ENCODE results near the gene SPPL3.

The SPPL3 gene

DNA sequence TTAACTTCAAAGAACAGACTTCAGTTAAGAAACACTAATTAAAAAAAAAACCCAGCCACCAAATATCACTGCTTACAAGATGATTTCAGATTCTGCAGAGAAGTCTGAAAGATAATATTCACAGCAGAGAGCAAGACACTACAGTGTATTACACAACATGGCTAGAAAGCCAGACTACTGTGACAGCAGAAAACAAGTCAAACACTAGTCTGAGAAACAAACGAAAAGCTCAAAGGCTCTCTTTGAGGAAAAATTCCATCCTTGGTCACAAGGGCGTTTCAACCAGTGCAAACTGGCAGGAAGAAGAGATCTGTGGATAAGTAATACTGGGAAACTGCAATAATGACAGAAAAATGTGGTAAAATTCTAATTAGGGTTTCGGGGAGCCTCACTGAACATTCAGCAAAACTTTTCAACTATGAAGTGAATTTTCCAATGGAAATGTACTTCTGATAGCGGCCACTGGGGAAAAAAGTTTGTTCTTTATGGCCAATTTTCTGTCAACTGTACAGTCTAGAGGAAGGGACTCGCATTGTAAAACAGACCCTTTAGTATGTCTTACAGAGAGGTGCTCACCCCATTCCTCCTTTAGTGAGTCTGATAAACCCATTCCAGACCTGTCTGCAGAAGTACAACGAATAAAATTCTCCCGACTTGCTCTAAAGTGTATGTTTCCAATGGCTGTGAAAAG, 128.2 kb downstream of the SPPL3 start:
- no peak for DNase-seq (ENCODE audit: low read depth)

DNA sequence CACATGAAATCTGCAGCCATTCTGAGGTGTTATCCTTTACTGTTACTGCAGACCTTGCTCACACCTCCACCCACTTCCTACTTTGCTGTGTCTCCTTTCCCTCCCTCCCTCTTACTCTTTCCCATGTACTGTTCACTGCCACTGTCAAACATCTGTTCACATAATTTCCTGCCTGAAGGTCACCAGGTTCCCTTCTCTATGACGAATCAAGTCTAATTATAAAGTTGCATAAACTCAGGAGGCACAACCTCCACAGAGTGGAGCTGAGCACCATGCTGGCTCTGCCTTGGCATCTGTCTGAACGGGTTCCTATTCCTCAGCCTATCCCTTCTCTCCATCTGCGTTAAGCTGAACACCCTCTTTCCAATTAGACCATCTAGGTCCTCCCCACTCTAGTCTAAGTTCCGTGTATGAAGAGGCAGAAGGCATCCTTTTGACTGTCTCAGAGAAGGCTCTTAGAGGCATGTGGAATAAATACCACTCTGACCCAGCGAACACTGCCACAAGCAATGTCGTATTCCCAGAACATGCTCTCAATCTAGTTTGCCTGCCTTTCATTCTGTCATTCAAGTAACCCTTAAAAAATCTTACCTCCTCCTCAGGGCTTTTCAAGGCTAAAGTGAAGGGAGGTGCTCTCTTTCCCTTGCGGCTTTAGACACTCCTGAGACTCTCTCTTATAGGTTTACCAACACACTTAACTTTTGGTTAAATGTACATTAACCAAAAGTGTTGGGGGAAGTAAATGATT, 129.8 kb downstream of the SPPL3 start:
- no peak for DNase-seq (ENCODE audit: low read depth)

DNA sequence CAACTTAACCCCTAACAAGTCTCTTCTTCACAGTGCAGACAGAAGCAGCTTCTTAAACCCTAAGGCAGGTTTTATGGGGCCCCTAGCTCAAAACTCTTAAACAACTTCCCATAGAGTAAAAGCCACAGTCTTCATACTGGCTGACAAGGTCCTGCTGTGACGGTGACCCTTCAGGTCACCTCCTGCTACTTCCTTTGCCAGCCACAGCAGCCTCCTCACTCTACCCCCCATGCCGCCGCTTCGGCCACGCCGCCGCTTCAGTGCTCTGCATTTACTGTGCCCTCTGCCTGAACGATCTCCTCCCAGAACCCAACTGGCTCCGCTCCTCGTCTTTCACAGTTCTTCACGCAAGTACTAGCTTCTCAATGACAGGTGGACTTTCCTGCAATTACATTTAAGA, 133.1 kb downstream of the SPPL3 start:
- no peak for DNase-seq (ENCODE audit: low read depth)

DNA sequence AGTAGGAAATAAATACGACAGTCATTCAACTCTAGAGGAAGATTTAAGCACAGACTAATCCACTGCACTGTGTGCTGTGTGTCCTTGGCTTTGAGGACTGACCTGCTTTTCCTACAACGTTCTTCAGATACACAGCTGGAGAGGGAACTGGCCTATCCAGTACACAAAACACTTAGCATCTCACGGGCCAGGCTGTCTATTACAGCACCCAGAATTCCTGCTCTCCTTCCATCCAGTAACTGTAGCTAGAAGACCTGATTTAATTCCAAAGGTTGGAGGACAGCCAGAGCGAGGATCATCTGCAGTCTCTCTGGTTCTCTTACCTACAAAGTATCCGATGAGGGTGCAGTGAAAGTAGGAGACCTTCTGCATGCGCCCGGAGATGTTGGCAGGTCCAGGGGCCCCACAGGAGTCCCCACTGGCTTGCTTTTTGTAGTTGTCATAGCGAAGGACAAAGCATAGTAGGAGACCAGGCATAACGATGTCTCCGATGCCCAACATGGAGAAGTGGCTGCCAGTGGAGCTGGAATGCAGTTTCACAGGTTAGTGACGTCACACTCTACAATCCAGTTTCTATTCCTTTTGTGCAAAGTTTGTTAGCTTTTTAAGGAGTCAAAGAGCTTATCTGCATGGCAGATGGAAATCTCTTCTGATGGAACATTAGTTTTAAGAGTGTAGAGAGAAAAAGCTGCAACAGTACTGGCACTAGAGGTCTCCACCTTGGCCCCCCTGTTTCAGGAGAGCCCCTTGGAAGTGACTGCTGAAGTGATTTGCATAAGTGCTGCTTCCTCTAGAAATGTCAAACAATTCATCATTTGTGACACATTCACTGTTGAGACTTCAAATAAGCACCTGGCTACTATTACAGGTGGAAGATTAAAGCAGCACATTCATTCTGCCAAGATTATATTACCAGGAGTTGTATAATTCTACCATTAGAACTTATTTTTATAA, 136.8 kb downstream of the SPPL3 start:
- no peak for DNase-seq (ENCODE audit: low read depth)

DNA sequence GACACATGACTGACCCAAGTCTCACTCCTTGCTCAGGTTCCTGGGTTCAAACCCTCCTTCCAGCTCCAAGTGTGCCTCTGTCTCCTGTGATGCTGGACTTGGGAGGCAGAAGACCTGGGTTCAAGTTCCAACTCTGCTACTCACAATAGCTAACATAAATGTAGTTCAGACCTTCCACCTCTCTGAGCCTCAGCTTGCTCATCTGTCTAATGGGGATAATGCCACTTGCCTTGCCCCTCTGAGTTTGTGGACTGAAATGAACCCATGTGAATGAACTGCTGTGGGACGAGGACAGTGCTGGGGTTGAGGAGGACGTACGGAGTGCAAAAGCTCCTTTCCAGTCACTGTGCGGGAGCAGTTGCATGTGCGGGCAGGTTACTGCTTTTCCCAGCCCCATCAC, 137.6 kb downstream of the SPPL3 start:
- no peak for DNase-seq (ENCODE audit: low read depth)

DNA sequence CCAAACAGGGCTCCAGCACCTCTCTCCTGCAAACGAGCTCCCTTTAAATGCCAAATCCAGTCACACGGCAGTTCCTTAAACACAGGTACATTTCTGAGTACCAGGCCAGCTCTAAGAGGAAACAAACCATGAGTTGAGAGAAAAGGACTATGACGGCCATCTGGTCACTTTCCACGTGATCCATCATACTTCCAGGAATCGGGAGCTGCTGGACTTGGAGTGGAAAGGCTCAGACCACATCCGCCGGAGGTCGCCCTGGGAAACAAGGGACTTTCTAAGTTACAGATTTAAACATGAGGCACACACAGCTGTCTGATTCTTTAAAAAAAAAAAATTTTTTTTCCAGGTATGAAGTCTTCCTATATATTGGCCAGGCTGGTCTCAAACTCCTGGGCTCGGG, 139.3 kb downstream of the SPPL3 start:
- DNase-seq (ENCODE audit: low read depth) = no peak

DNA sequence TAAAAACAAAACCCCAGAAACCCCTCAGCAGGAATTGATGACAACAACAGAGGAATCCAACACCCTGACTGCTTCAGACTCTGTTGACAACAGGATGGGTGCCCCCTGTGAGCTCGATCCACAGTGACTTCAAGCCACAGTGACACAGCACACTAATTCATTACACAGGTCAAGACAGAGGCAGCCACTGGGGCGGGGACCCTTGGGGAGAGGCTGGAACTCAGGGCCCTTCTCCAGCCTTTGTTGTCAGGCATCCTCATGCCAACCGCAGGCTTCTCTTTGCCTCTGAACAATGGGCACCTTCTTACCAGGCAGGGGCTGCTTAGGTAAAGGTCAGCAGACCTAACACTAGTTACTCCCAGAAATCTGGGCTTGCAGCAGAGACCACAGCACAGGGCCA, 140.9 kb downstream of the SPPL3 start:
- DNase-seq (ENCODE audit: low read depth) = no peak

DNA sequence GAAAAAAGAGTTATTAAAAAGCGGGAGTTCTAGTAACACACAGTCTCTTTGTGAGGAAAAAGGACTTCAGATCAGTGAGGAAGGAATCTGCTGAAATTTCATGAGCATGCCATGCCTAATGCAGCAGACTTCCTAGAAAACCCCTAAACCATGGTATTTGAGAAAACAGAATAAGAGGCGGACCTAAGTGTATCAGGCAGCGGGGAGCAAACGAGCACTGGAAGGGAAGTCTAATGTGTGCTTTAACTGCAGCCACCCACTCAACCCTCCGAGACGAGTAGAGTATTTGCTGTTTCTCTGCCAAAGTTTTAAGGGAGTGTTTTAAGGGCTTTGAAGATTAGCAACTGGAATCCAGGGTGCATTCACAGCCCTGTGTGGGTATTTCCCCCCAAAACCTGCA, 142.1 kb downstream of the SPPL3 start:
- no peak for DNase-seq (ENCODE audit: low read depth)

DNA sequence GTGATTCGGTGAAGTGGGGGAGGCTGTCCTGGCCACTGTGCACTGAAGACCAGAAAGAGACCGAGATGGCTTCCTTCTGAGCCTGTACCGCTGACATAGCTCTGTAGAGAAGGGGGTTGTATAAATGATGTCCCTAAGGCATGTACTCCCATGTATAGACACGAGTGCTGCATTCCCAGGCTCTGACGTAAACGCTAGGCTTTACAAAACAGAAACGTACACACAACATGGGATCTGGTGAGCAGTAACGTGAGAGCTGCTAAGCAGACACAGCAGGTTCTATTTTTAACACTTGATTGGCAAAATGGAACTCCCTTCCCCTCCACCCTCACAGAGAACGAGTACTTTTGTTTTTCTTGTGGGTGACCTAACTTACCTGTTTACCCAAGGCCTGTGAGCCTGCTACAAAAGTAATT, 142.6 kb downstream of the SPPL3 start:
- no peak for DNase-seq (ENCODE audit: low read depth)

DNA sequence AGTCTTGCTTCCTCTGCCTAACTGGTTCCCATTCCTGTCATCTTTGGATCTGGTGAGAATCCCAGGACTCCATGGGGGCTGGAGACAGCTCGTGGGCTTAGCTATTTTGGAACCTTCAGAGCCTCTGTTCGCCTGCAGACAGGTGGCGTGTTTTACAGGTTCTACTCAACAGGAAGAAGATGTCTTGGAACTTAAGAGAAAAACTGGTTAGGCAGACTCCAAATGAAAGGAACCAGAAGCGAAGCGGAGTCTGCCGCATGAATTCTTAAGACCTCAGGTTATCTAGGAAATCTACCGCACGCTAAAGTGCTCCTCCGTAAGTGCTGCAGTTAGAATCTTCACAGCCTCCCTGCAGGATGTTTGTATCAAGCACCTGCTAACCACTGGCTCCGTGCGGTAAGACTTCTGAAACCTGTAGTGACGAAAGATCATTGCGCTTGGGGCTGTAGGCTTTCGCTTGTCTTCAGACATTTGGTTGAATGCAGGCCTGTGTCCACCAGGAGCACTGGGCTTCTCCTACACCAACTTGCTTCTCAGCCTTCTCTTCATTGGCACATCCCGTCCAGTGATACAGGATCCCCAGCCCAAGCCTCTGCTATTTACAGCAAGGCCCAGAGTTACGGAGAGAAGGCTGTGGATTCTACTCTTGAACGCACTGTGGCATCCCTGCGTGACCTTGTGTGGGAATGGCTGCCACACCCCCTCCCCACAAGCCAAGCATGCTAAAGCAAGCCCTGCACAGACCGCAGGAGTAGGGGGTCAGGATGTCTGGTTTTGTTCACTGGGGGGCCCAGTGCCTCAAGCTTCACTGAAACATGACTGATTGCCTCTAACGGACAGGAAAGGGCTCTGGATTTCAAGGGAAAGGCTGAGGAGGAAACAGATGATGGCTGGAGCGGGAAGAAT, 143.6 kb downstream of the SPPL3 start:
- no peak for DNase-seq (ENCODE audit: low read depth)

DNA sequence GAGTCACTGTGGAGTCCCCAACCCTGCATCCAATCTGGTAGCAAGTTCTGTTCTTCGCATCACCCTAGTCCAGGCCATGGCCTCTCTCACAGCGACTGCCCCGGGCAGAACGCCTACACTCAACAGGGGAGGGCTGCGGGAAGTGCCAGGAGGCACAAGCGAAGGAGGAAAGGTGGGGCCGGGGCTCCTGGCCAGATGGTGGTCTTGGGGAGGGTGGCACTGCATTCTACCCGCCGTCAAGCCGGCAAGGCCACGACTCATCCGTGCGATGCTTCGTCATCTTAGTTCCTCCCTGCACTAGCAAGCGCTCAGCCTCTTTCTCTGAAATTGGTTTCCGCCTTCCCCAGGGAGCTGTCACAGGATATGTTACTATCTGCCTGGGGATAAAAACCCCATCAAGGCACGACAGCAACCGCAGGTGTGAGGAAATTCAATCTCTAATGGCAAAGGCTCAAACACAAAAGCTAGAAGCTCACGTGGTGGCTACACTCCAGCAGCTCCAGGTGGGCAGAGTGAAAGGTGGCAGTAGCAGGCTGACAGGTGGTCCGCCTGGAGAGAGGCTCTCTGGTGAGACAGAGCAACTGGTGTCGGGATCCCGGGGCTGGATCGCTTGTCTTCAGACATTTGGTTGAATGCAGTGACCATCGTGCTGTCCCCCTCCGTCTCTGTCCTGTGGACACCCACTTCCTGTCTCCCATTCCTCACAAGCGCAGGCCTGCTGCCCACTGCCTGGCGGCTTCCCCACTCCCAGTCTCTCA, 144.4 kb downstream of the SPPL3 start:
- no peak for DNase-seq (ENCODE audit: low read depth)

DNA sequence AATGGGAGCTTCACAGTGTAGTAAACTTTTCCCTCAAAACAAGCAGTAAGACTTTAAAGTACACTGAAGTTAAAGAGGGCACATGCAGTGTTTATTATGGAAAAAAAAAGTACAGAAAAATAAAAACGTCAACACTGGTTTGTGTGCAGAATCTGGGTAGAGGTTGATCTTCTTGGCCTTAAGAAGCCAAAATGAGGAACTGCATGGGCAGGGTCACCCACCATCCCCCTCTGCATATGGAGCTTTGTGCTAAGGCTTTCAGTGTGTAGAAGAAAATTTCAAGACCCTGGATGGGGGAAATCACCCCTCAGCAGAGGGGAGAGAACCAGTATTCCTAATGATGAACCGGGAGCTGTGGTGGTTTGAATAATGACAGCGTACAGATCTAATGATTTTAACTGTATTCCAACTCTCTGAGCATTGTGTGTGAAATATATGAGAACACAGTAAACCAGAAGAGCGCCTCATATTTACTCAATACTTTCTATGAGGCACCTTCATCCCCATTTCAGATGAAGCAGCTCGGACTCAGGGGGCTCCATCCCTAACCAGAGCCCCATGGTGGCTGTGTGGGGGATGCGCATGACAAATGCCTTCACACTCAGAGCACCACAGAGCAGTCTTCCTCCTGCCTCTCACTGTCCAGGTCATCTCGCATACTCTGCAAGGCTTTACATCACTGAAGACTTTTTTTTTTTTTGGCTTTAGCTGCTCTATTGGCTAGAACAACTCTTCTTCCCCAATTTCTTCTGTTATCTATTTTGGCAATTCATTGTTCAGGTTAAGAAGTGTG, 145.2 kb downstream of the SPPL3 start:
- DNase-seq (ENCODE audit: low read depth) = no peak

DNA sequence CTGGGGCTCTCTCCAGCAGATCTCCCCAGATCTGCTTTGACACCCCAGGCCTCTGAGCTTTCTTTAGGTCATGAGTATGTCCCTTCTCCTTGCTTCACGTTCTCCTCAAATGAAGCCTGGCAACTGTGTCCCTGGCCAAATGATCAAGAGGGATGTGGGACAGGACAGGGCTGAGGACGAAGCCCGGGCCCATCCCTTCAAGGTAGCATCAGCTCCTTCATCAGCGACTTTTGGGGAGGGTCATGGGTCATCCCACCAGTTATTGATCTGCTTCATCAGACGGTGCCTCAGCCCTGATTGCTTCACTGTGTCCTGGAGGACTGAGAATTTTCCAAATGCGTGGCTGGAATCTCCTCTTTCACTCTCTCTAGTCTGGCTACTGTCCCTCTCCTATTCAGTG, 146.2 kb downstream of the SPPL3 start:
- DNase-seq (ENCODE audit: low read depth) = no peak

DNA sequence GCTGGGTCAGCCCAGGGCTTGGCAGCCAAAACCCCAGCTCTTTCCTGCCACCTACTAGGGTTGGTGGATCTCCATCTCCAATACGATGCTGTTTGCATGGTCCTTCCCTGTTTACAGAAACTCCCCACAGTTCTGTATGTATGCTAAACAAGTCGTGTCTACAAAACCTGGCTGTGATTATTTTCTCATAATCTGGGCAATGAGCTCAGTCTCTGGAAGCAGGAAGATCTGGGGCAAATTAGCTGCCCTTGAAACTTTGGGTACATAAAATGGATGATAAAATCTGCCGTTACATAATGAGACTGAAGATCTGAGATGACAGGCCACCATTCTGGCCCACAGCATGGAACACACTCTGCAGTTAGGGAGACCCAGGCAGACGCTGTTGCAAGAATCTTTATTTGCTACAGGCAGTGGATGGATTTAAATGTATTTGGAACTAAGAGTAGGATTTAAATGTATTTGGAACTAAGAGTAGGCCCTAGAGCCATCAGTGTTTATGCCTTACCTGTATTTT, 146.9 kb downstream of the SPPL3 start:
- no peak for DNase-seq (ENCODE audit: low read depth)

DNA sequence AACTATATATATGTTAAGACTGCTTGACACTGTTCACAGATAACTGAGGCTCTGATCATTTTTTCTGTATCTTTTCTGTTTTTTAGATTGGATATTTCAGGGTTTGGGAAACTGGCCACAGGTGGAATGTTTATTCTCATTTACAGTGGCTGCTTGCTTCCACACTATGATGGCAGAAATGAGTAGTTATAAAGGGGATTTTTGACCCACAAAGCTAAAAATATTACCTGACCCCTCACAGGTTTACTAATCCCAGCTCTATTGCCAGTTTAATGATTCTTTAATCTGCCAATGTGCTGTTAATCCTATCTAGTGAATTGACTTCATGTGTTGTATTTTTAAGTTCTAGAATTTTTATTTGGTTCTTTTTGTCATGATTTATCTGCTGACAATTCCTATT, 148.9 kb downstream of the SPPL3 start:
- DNase-seq (ENCODE audit: low read depth) = no peak

DNA sequence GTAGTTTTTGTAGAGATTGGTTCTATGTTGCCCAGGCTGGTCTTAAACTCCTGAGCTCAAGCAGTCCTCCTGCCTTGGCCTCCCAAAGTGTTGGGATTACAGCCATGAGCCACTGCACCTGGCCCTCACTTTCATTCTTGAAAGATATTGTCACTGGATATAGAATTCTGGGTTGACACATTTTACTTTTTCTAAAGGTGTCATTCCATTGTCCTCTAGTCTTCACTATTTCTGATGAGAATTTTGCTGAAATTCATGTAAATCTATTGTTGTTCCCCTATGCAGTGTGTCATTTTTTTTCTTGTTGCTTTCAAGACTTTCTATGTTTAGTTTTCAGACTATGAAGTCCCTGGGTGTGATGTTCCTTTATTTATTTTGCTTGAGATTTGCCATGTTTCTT, 149.4 kb downstream of the SPPL3 start:
- DNase-seq (ENCODE audit: low read depth) = no peak

DNA sequence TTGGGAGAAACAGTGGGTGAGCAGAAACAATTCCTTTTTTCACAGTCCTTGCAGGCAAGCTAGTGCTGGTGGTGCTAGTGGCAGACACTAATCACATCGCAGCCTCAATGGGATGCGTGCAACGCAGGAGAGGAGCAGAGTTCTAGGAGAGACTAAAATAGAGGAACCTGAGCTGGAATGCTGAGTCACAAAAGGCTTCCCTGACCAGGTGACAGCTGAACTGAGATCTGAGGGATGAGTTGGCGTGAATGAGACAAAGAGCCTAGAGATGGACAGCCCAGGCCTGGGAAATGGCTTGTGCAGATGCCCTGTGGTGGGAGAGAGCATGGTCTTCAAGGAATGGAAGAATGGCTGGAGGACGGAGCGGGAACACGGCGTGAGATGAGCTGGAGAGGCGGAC, 152.8 kb downstream of the SPPL3 start:
- DNase-seq (ENCODE audit: low read depth) = no peak

DNA sequence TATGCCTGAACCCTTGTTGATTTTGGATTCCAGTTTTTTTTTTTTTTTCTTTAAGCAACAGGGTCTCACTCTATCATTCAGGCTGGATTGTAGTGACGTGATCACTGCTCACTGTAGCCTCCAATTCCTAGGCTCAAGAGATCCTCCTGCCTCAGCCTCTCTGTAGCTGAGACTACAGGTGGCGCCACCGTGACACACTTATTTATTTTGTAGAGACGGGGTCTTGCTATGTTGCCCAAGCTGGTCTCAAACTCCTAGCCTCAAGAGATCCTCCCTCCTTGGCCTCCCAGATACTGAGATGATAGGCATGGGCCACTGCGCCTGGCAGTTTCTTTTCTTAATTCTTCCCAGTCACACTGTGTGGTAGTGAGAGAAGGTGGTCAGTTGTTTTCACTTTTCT, 153.4 kb downstream of the SPPL3 start:
- DNase-seq (ENCODE audit: low read depth) = no peak

DNA sequence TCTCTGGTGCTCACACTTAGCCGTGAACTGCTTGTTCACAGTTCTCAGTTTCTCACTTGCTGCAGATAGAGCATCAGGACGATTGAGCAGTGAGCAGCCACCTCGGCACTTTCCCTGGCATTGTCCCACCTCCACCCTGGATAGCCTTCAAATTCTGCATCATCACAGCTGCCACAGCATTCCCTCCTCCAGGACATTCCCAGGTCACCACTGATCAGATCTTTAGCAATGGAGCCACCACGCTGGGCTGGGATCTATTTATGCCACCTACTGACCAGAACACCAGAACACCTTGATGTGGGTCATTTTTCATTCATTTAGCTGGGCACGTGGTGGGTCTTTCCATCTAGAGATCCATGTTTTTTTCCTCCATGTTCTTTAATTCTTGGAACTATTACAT, 154.9 kb downstream of the SPPL3 start:
- no peak for DNase-seq (ENCODE audit: low read depth)

DNA sequence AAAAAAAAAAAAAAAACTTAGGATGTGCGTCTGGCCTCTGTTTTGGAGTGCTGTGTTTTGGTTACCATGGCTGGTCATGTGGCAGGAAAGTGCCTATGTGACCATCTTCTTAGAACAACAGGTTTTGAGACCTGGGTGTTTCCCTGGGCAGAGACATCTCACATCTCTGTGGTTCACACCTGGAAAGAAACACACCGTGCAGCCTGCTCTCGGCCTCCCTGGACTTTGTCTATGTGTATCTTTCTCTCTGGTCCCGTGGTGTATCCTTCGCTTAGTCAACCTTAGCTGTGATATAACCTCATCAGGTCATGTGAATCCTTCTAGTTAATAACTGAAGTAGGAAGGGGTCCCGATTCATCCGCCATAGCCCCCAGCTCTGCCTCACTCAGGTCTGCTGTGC, 155.9 kb downstream of the SPPL3 start:
- no peak for DNase-seq (ENCODE audit: low read depth)

Measured in activated gamma-delta T cell treated with anti-CD3 and anti-CD28 coated beads, Interleukin-2, amount 50 U/mL, for 16 hours (primary cell).